NB4 (cell line): ENCODE data around the gene MZF1.

Source experiments
- CTCF ChIP-seq: IDR thresholded peaks from one replicate; pipeline ENCODE4 v1.5.1; 2012; ENCODE audit warnings: low read depth, low read length
- POLR2A ChIP-seq: IDR thresholded peaks from 2 replicates; pipeline ENCODE4 v1.6.1; 2011; ENCODE audit warnings: mild to moderate bottlenecking; ENCODE audit not compliant: insufficient read length; ENCODE audit errors: extremely low read depth

GRCh38 chr19:58559275-58560006, 13.7 kb downstream of the MZF1 start:
- TF ChIP-seq POLR2A (peak; percentile 92), CTCF (no peak)
